Loucy (cell line): ENCODE results near the gene TRAF2.

Experiments
- EZH2phosphoT487 ChIP-seq: fragments of 200-600 bp; IDR thresholded peaks from 2 replicates; pipeline ENCODE4 v1.6.1; 2018; ENCODE audit warnings: antibody characterized with exemption, mild to moderate bottlenecking, moderate library complexity, borderline replicate concordance
- TF ChIP-seq, protein P1 (sequence below): fragments of 200-600 bp; sonication (generic); conservative IDR thresholded peaks from 2 replicates; pipeline ENCODE4 v1.5.1; 2014; ENCODE audit warnings: mild to moderate bottlenecking, antibody characterized with exemption, low read length

DNA sequence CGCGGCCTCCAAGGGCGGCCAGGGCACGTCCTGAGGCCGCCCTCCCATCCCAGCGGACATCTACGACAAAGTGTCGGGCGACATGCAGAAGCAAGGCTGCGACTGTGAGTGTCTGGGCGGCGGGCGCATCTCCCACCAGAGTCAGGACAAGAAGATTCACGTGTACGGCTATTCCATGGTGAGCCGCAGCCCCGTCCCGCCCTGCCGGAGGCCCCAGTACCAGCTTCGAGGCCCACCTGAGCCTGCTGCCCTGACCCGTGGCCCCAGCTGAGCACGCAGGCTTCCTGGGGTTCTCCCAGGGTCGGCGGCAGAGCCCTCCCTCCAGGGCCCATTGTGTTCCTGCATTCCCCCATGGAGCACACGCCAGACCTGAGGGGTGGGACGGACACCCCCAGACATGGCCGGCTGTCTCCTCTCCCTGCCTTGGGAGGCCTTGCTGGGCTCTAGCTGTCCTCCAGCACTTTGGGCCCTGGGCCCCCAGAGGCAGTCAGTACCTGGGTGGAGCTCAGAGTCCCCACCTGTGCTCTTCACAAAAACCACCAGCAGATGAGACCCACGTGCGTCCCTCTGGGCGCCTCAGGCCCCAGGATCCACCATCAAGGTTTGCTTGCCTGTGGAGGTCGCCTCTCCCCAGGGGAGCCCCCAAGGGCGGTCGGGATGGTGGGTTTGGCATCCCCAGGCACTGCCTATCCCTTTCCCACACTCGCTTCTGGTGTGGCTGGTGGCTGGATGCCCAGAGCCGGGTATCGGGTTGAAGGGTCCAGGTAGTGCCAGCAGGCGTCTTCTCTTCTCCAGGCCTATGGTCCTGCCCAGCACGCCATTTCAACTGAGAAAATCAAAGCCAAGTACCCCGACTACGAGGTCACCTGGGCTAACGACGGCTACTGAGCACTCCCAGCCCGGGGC is 36.1 kb upstream of the TRAF2 start:
- TF ChIP-seq, protein P1, sequence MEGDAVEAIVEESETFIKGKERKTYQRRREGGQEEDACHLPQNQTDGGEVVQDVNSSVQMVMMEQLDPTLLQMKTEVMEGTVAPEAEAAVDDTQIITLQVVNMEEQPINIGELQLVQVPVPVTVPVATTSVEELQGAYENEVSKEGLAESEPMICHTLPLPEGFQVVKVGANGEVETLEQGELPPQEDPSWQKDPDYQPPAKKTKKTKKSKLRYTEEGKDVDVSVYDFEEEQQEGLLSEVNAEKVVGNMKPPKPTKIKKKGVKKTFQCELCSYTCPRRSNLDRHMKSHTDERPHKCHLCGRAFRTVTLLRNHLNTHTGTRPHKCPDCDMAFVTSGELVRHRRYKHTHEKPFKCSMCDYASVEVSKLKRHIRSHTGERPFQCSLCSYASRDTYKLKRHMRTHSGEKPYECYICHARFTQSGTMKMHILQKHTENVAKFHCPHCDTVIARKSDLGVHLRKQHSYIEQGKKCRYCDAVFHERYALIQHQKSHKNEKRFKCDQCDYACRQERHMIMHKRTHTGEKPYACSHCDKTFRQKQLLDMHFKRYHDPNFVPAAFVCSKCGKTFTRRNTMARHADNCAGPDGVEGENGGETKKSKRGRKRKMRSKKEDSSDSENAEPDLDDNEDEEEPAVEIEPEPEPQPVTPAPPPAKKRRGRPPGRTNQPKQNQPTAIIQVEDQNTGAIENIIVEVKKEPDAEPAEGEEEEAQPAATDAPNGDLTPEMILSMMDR: no peak
- TF ChIP-seq EZH2phosphoT487: no peak
